GM12865 (cell line): Measurements from ENCODE around the gene SYTL3.
A peak's percentile ranks its signal among the peaks of the same experiment; 100 is the strongest.

Experiments
- DNase-seq: peaks from one replicate; pipeline ENCODE4 v3.0.0; 2010; ENCODE audit warnings: low read depth
- H3K4me3 ChIP-seq: 2 replicates; pipeline ENCODE4 v1.5.1; 2011; ENCODE audit warnings: mild to moderate bottlenecking, low read depth, low read length, control low read depth
- CTCF ChIP-seq: IDR thresholded peaks from 2 replicates; pipeline ENCODE4 v1.5.1; 2011; ENCODE audit warnings: low read length, control low read depth, low read depth, inconsistent platforms; ENCODE audit not compliant: insufficient read depth; ENCODE audit errors: missing control alignments

The SYTL3 gene

GRCh38 chr6:158808442-158808833, 158.6 kb downstream of the SYTL3 start:
- no peak for DNase-seq
- TF ChIP-seq CTCF: no peak
- peak overlapping the region; percentile 30 for H3K4me3 ChIP-seq

DNA sequence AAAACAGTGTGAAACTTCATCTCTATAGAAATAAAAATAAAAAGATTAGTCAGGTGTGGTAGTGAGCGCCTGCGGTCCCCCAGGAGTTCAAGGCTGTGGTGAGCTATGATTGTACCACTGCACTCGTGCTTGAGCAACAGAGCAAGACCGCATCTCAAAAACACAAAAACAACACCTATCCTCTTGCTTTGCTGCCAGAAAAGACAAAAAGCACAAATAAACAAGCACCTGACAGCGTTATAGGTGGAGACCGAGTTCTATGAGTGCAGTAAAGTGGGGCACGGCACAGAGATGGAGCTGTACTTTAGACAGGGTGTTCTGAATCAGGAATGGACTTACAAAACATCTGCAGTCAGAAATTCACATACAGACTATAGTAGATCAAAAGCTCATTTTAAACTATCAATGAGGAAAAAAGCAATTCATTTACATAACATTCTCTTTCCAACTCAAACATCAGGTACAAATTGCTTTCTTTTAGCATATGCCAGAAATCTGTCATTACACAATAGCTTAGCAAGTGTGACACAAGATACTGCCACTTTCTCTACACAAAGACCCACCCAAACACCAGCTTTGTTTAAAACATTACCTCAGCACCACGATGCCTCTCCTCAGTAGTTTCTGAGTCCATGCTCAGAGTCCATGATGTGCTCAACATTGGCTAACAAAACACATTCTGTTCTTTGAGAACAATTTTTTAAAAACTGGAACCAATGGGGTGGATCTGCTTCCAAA, 159.3 kb downstream of the SYTL3 start:
- TF ChIP-seq CTCF: no peak
- DNase-seq: peak; percentile 91
- H3K4me3 ChIP-seq: peak overlapping the region; percentile 49

DNA sequence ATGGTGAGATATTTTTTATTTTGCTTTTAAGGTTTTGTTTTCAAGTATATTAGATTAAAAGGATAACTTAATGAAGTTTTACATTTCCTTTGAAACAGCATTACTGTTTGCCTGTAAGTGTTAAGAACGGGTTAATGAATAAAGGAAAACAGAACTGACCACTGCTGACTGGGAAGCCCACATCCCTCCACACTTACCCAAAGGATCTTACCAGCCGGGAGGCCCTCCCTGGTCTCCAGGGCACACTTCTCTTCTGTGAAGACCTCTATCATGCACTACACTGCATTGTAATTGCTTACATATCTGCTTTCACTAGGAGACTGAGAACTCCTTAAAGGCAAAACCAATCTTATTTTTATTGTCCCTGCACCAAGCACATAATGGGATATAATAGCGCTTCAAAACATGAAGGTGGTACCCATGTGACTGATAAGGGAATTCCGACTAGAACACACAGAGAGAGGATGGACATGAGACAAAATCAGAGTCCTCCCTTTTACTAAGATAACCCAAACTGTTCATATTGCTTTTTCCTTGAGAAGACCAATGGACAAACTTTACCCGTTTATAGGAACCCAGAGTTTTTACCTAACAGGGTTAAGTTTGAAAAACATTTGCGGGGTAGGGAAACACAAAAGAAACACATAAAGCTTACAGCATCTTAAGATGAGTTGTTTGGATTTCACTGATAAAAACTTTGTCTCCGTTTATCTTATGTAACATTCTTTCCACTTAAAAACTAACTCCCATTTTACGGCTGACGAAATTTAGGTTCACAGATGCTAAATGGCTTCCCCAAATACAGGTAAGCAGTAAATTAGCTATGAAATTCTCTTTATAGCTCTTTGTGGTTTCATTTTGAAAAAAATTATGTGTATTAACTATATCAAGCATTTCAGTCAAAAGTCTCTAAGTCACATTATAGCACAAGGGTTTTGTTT, 160.6 kb downstream of the SYTL3 start:
- TF ChIP-seq CTCF: no peak
- H3K4me3 ChIP-seq: peak overlapping the region; percentile 49
- DNase-seq: no peak

- peak overlapping the region; percentile 60 for H3K4me3 ChIP-seq
- no peak for DNase-seq
- TF ChIP-seq CTCF: no peak
Measured at GRCh38 chr6:158812611-158813010, 162.8 kb downstream of the SYTL3 start.

GRCh38 chr6:158813032-158813431, 163.2 kb downstream of the SYTL3 start:
- H3K4me3 ChIP-seq: peak overlapping the region; percentile 60
- peak; percentile 79 for DNase-seq
- TF ChIP-seq CTCF: no peak
